ENCODE results near the gene PTBP1. TPM values are rescaled to one million over a fixed set of nuclear protein-coding genes. Genes with fewer than 3 reads are reported as not detected.
A peak's percentile ranks its signal among the peaks of the same experiment; 100 is the strongest.

Gene PTBP1
- polyA plus RNA-seq, 3 donors, result 62.4 to 117 (median 81.6) TPM

GRCh38 chr19:788686-788982 lies 8.6 kb upstream of the PTBP1 start:
- peaks cover 6 to 8% (median 8%) of the 10 kb centered on the region in 3 donors for H3K27me3 Mint-ChIP-seq (ENCODE audit: low read depth in 3 of 3)
- WGBS (ENCODE audit: insufficient coverage), result 90% methylated on average over 8 of the region's 11 CpGs
- TF ChIP-seq, protein P1, sequence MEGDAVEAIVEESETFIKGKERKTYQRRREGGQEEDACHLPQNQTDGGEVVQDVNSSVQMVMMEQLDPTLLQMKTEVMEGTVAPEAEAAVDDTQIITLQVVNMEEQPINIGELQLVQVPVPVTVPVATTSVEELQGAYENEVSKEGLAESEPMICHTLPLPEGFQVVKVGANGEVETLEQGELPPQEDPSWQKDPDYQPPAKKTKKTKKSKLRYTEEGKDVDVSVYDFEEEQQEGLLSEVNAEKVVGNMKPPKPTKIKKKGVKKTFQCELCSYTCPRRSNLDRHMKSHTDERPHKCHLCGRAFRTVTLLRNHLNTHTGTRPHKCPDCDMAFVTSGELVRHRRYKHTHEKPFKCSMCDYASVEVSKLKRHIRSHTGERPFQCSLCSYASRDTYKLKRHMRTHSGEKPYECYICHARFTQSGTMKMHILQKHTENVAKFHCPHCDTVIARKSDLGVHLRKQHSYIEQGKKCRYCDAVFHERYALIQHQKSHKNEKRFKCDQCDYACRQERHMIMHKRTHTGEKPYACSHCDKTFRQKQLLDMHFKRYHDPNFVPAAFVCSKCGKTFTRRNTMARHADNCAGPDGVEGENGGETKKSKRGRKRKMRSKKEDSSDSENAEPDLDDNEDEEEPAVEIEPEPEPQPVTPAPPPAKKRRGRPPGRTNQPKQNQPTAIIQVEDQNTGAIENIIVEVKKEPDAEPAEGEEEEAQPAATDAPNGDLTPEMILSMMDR (IDR thresholded peaks at IDR 0.05), result no peak
- Histone ChIP-seq H3K27me3 (ENCODE audit: control insufficient read depth in 2 of 2, insufficient read depth in 2 of 2, low read length in 2 of 2) (no peaks in the 10 kb centered on the region), H3K4me2 (replicated peaks; ENCODE audit: extremely low read depth, low read length, poor library complexity, severe bottlenecking) (peak overlapping the region; percentile 41), H3K9me3 (replicated peaks in 1 of 2; ENCODE audit: control insufficient read depth in 1 of 2, insufficient read depth in 1 of 2, low read length in 2 of 2) (no peaks in the 10 kb centered on the region), H3K36me3 (replicated peaks in 1 of 2; ENCODE audit: control insufficient read depth in 1 of 2, insufficient read depth in 2 of 2, low read length in 2 of 2) (no peaks in the 10 kb centered on the region), H4K20me1 (ENCODE audit: insufficient read depth, low read length) (no peaks in the 10 kb centered on the region), H3K4me1 (ENCODE audit: control insufficient read depth in 1 of 2, insufficient read depth in 2 of 2, low read length in 2 of 2) (peaks cover 14 to 15% of the 10 kb centered on the region in 2 donors), H3K4me3 (replicated peaks in 1 of 3; ENCODE audit: low read depth in 2 of 3, low read length in 3 of 3) (no peak overlapping the region), H3K79me2 (ENCODE audit: insufficient read depth, low read length) (no peaks in the 10 kb centered on the region), H2AFZ (ENCODE audit: insufficient read depth, low read depth, low read length, poor library complexity, severe bottlenecking) (peak overlapping the region; percentile 75), H3K9ac (ENCODE audit: insufficient read depth, low read length, poor library complexity, severe bottlenecking) (peak overlapping the region; percentile 43), H3K27ac (ENCODE audit: low read depth in 1 of 2, low read length in 2 of 2) (no peak overlapping the region)
- peaks cover 0 to 2% of the 10 kb centered on the region in 2 donors for H3K36me3 Mint-ChIP-seq
- no peak overlapping the region for H3K4me3 Mint-ChIP-seq
- H3K9me3 Mint-ChIP-seq, result peaks cover 0 to 3% (median 0%) of the 10 kb centered on the region in 7 donors
- peaks cover 12% of the 10 kb centered on the region for H3K4me1 Mint-ChIP-seq
- intact Hi-C loops (cut with micrococcal nuclease), result no loop called here
- H3K27ac Mint-ChIP-seq, result peak overlapping the region in 1 of 7 donors; percentile 85
- DNase-seq, result no peak

DNA sequence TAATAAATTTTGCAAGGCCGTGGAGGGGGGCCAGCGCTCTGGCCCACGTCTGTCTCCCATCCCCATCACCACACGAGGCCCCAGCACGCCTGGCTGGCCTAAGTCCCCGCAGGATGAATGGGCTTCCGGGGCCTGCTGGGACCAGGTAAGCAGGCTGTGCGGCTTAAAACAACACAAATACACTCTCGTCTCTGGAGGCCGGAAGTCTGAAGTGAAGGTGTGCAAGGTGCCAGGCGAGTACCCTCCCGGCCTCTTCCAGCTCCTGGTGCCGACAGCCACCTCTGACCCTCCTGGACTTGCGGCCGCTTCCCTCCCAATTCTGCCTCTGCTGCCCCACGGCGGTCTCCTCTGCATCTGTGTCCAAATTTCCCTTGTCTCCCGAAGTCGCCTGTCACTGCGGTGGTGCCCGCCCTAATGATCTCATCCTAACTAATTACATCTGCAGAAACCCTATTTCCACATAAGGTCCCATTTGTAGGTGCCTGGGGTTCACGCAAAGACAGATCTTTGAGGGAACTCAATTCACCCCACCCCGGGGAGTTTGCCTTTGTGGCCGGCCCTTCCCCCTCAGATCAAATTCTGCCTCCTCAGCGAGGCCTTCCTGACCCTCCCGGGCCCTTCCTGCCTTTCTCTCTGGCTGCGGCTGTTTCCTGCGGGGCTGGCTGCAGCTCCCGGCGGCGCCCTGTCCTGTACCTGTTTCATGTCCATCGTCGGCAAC lies 8.1 kb upstream of the PTBP1 start:
- Histone ChIP-seq H3K36me3 (replicated peaks in 1 of 2; ENCODE audit: control insufficient read depth in 1 of 2, insufficient read depth in 2 of 2, low read length in 2 of 2) (no peaks in the 10 kb centered on the region), H3K4me2 (replicated peaks; ENCODE audit: extremely low read depth, low read length, poor library complexity, severe bottlenecking) (peak overlapping the region; percentile 41), H3K79me2 (ENCODE audit: insufficient read depth, low read length) (no peaks in the 10 kb centered on the region), H3K27ac (ENCODE audit: low read depth in 1 of 2, low read length in 2 of 2) (peak overlapping the region in 1 of 2 donors; percentile 60), H3K9me3 (replicated peaks in 1 of 2; ENCODE audit: control insufficient read depth in 1 of 2, insufficient read depth in 1 of 2, low read length in 2 of 2) (no peaks in the 10 kb centered on the region), H3K4me3 (replicated peaks in 1 of 3; ENCODE audit: low read depth in 2 of 3, low read length in 3 of 3) (peak overlapping the region in 1 of 3 experiments; percentile 37), H2AFZ (ENCODE audit: insufficient read depth, low read depth, low read length, poor library complexity, severe bottlenecking) (peak overlapping the region; percentile 75), H3K27me3 (ENCODE audit: control insufficient read depth in 2 of 2, insufficient read depth in 2 of 2, low read length in 2 of 2) (no peaks in the 10 kb centered on the region), H4K20me1 (ENCODE audit: insufficient read depth, low read length) (no peaks in the 10 kb centered on the region), H3K4me1 (ENCODE audit: control insufficient read depth in 1 of 2, insufficient read depth in 2 of 2, low read length in 2 of 2) (peaks cover 14 to 15% of the 10 kb centered on the region in 2 donors), H3K9ac (ENCODE audit: insufficient read depth, low read length, poor library complexity, severe bottlenecking) (peak overlapping the region; percentile 43)
- TF ChIP-seq, protein P1 (IDR thresholded peaks at IDR 0.05), result peak; percentile 18
- Mint-ChIP-seq H3K9me3 (peaks cover 0 to 3% (median 0%) of the 10 kb centered on the region in 7 donors), H3K27ac (peak overlapping the region in 4 of 7 donors; percentile 79 to 85 (median 82)), H3K4me1 (peaks cover 12% of the 10 kb centered on the region), H3K27me3 (ENCODE audit: low read depth in 3 of 3) (peaks cover 6 to 8% (median 8%) of the 10 kb centered on the region in 3 donors), H3K4me3 (peak overlapping the region; percentile 51 to 76), H3K36me3 (peaks cover 0 to 2% of the 10 kb centered on the region in 2 donors)
- 42% methylated on average over 30 of the region's 33 CpGs for WGBS (ENCODE audit: insufficient coverage)
- peak; percentile 36 to 79 (median 51) for DNase-seq
- intact Hi-C loops (cut with micrococcal nuclease), result no loop called here
